Mesenchymal stem cell (in vitro differentiated cells and primary cell): ENCODE results near the gene EIF3B.
"Not testable (repeated sequence)": the region's sequence is repeated elsewhere in the genome, so short reads cannot be mapped to it uniquely, and the experiment has no call there.

ENCODE experiments used
- DNase-seq: peaks from one replicate; pipeline ENCODE4 v3.0.0-alpha.2; 2013
- H2AFZ ChIP-seq: one replicate; pipeline ENCODE4 v1.6.1; 2013; ENCODE audit warnings: low read depth, mild to moderate bottlenecking, control low read depth, inconsistent platforms, low read length, moderate library complexity
- H2AK5ac ChIP-seq: 2 replicates; pipeline ENCODE4 v1.6.1; 2013; ENCODE audit warnings: low read length, moderate library complexity, mild to moderate bottlenecking, inconsistent platforms; ENCODE audit not compliant: severe bottlenecking
- H2BK120ac ChIP-seq: one replicate; pipeline ENCODE4 v1.6.1; 2013; ENCODE audit warnings: low read depth, mild to moderate bottlenecking, inconsistent platforms, low read length, moderate library complexity
- H2BK12ac ChIP-seq, 2 experiments: one replicate each; pipeline ENCODE4 v1.6.1; 2013; ENCODE audit warnings: inconsistent platforms in 2 of 2, low read length in 2 of 2, mild to moderate bottlenecking in 2 of 2, moderate library complexity in 2 of 2, control low read depth in 1 of 2
- H2BK15ac ChIP-seq: one replicate; pipeline ENCODE4 v1.6.1; 2013; ENCODE audit warnings: mild to moderate bottlenecking, low read depth, inconsistent platforms; ENCODE audit not compliant: poor library complexity, severe bottlenecking
- H2BK5ac ChIP-seq: 2 replicates; pipeline ENCODE4 v1.6.1; 2013; ENCODE audit warnings: low read depth, mild to moderate bottlenecking, low read length, control low read depth, inconsistent platforms; ENCODE audit not compliant: poor library complexity, severe bottlenecking
- H3K14ac ChIP-seq, 2 experiments: one replicate each; pipeline ENCODE4 v1.6.1; 2013; ENCODE audit warnings: inconsistent platforms in 2 of 2, low read length in 2 of 2, control low read depth in 1 of 2, mild to moderate bottlenecking in 1 of 2, moderate library complexity in 1 of 2
- H3K18ac ChIP-seq, 2 experiments: one replicate each; pipeline ENCODE4 v1.6.1; 2013; ENCODE audit warnings: inconsistent platforms in 2 of 2, low read length in 2 of 2, control low read depth in 1 of 2, low read depth in 1 of 2, mild to moderate bottlenecking in 1 of 2
- H3K23ac ChIP-seq, 2 experiments: one replicate each; pipeline ENCODE4 v1.6.1; 2013; ENCODE audit warnings: inconsistent platforms in 2 of 2, low read length in 2 of 2, mild to moderate bottlenecking in 2 of 2, moderate library complexity in 2 of 2, control low read depth in 1 of 2
- H3K27ac ChIP-seq: 2 replicates; pipeline ENCODE4 v1.5.1; 2013; ENCODE audit warnings: mild to moderate bottlenecking, moderate library complexity, low read length, control low read depth, inconsistent platforms; ENCODE audit not compliant: poor library complexity, severe bottlenecking
- H3K27me3 ChIP-seq, 2 experiments: 2 replicates each; pipeline versions ENCODE4 v1.6.1 to v1.7.0; 2013; ENCODE audit warnings: low read length in 2 of 2, mild to moderate bottlenecking in 2 of 2, moderate library complexity in 2 of 2, control low read depth in 1 of 2, inconsistent platforms in 1 of 2; ENCODE audit not compliant: control insufficient read depth in 1 of 2, insufficient read depth in 1 of 2
- H3K36me3 ChIP-seq, 2 experiments: 2 replicates each; pipeline versions ENCODE4 v1.6.1 to v1.7.0; 2013; ENCODE audit warnings: low read length in 2 of 2, control low read depth in 1 of 2, inconsistent platforms in 1 of 2, low read depth in 1 of 2, mild to moderate bottlenecking in 1 of 2; ENCODE audit not compliant: insufficient read depth in 2 of 2, control insufficient read depth in 1 of 2
- H3K4ac ChIP-seq, 2 experiments: one replicate each; pipeline ENCODE4 v1.6.1; 2013; ENCODE audit warnings: inconsistent platforms in 2 of 2, low read length in 2 of 2, mild to moderate bottlenecking in 2 of 2, moderate library complexity in 2 of 2, control low read depth in 1 of 2, low read depth in 1 of 2
- H3K4me1 ChIP-seq: 2 replicates; pipeline ENCODE4 v1.6.1; 2013; ENCODE audit warnings: low read depth, low read length, control low read depth; ENCODE audit not compliant: control insufficient read depth, insufficient read depth
- H3K4me2 ChIP-seq: 2 replicates; pipeline ENCODE4 v1.6.1; 2013; ENCODE audit warnings: low read length, mild to moderate bottlenecking, inconsistent platforms; ENCODE audit not compliant: poor library complexity, severe bottlenecking
- H3K4me3 ChIP-seq, 2 experiments: 2 replicates each; pipeline versions ENCODE4 v1.5.1 to v1.7.0; 2013; ENCODE audit warnings: low read length in 2 of 2, mild to moderate bottlenecking in 2 of 2, control low read depth in 1 of 2, low read depth in 1 of 2; ENCODE audit not compliant: insufficient read depth in 1 of 2
- H3K79me1 ChIP-seq: replicated peaks from 2 replicates; pipeline ENCODE4 v1.6.1; 2013; ENCODE audit warnings: mild to moderate bottlenecking, control low read depth, low read length, inconsistent platforms; ENCODE audit not compliant: poor library complexity, severe bottlenecking
- H3K9ac ChIP-seq: 2 replicates; pipeline ENCODE4 v1.7.0; 2013; ENCODE audit warnings: mild to moderate bottlenecking, low read length, moderate library complexity
- H3K9me3 ChIP-seq: 2 replicates; pipeline ENCODE4 v1.7.0; 2013; ENCODE audit warnings: mild to moderate bottlenecking, low read length; ENCODE audit not compliant: control insufficient read depth
- H4K8ac ChIP-seq: one replicate; pipeline ENCODE4 v1.6.1; 2013; ENCODE audit warnings: inconsistent platforms, mild to moderate bottlenecking, low read length, moderate library complexity
- H4K91ac ChIP-seq: one replicate; pipeline ENCODE4 v1.6.1; 2013; ENCODE audit warnings: mild to moderate bottlenecking, low read length, inconsistent platforms
- WGBS: methylation state at CpG from one replicate; pipeline ENCODE4 v1.1.7; 2013; ENCODE audit warnings: mixed read lengths; 5-methylcytosine and 5-hydroxymethylcytosine counted together

Gene EIF3B

GRCh38 chr7:2376351-2377154, 21.9 kb downstream of the EIF3B start:
- H3K9me3 ChIP-seq, result no peaks in the 10 kb centered on the region
- no peak overlapping the region for H3K4me2 ChIP-seq
- no peak overlapping the region for H2BK15ac ChIP-seq
- no peak overlapping the region for H2BK5ac ChIP-seq
- H3K36me3 ChIP-seq, result peaks cover 93 to 96% of the 10 kb centered on the region in 2 experiments
- DNase-seq, result no peak
- no peak overlapping the region for H3K23ac ChIP-seq
- H2BK120ac ChIP-seq, result no peak overlapping the region
- peaks cover 35% of the 10 kb centered on the region for H3K79me1 ChIP-seq
- 97% methylated on average over 27 of the region's 27 CpGs for WGBS
- no peak overlapping the region for H3K14ac ChIP-seq
- H3K4me3 ChIP-seq, result no peak overlapping the region
- H2AK5ac ChIP-seq, result no peak overlapping the region
- no peak overlapping the region for H4K91ac ChIP-seq
- H2AFZ ChIP-seq, result no peak overlapping the region
- H3K27ac ChIP-seq, result no peak overlapping the region
- H3K4me1 ChIP-seq, result peaks cover 3% of the 10 kb centered on the region
- H3K9ac ChIP-seq, result no peak overlapping the region
- no peak overlapping the region for H2BK12ac ChIP-seq
- H4K8ac ChIP-seq, result no peak overlapping the region
- H3K4ac ChIP-seq, result no peak overlapping the region
- H3K18ac ChIP-seq, result no peak overlapping the region
- no peaks in the 10 kb centered on the region for H3K27me3 ChIP-seq

- not testable (repeated sequence) for H3K27me3 ChIP-seq, H4K91ac ChIP-seq, H3K4me2 ChIP-seq, H4K8ac ChIP-seq, H2BK5ac ChIP-seq, H3K9me3 ChIP-seq, H3K4ac ChIP-seq, H2BK12ac ChIP-seq, DNase-seq, H2AK5ac ChIP-seq, H3K9ac ChIP-seq, H2BK120ac ChIP-seq, H2AFZ ChIP-seq, H3K18ac ChIP-seq, H3K23ac ChIP-seq, H2BK15ac ChIP-seq, H3K4me1 ChIP-seq, H3K14ac ChIP-seq, H3K27ac ChIP-seq, H3K4me3 ChIP-seq
- peaks cover 33% of the 10 kb centered on the region for H3K79me1 ChIP-seq
- WGBS, result 92% methylated on average over 12 of the region's 18 CpGs
- peaks cover 92 to 94% of the 10 kb centered on the region in 2 experiments for H3K36me3 ChIP-seq
These were observed 22.9 kb downstream of the EIF3B start for GRCh38 chr7:2377492-2377891.

GRCh38 chr7:2378125-2378524, 23.5 kb downstream of the EIF3B start:
- not testable (repeated sequence) for DNase-seq, H2AFZ ChIP-seq, H2AK5ac ChIP-seq, H2BK12ac ChIP-seq, H3K4me1 ChIP-seq, H3K4me2 ChIP-seq, H3K18ac ChIP-seq, H3K14ac ChIP-seq, H3K9ac ChIP-seq, H3K9me3 ChIP-seq, H4K91ac ChIP-seq, H3K23ac ChIP-seq, H2BK5ac ChIP-seq, H2BK15ac ChIP-seq, H4K8ac ChIP-seq, H3K27me3 ChIP-seq, H3K4ac ChIP-seq, H3K4me3 ChIP-seq, H3K27ac ChIP-seq, H2BK120ac ChIP-seq
- peaks cover 90% of the 10 kb centered on the region in 2 experiments for H3K36me3 ChIP-seq
- peaks cover 27% of the 10 kb centered on the region for H3K79me1 ChIP-seq
- 95% methylated on average over 14 of the region's 18 CpGs for WGBS

GRCh38 chr7:2379161-2379560, 24.5 kb downstream of the EIF3B start:
- no peaks in the 10 kb centered on the region for H3K9me3 ChIP-seq
- H2BK5ac ChIP-seq, result no peak overlapping the region
- H3K27ac ChIP-seq, result no peak overlapping the region
- no peak for DNase-seq
- no peak overlapping the region for H2AFZ ChIP-seq
- H3K27me3 ChIP-seq, result no peaks in the 10 kb centered on the region
- no peak overlapping the region for H4K8ac ChIP-seq
- H3K4me3 ChIP-seq, result no peak overlapping the region
- no peak overlapping the region for H3K4me2 ChIP-seq
- peaks cover 80 to 90% of the 10 kb centered on the region in 2 experiments for H3K36me3 ChIP-seq
- no peak overlapping the region for H3K14ac ChIP-seq
- H3K4ac ChIP-seq, result no peak overlapping the region
- H2BK120ac ChIP-seq, result no peak overlapping the region
- WGBS, result 99% methylated on average over 20 of the region's 20 CpGs
- H4K91ac ChIP-seq, result no peak overlapping the region
- no peak overlapping the region for H3K23ac ChIP-seq
- H3K18ac ChIP-seq, result no peak overlapping the region
- H3K4me1 ChIP-seq, result no peaks in the 10 kb centered on the region
- H2BK15ac ChIP-seq, result no peak overlapping the region
- no peak overlapping the region for H2AK5ac ChIP-seq
- no peak overlapping the region for H3K9ac ChIP-seq
- H2BK12ac ChIP-seq, result no peak overlapping the region
- H3K79me1 ChIP-seq, result peaks cover 30% of the 10 kb centered on the region
